HEK293 (cell line): ENCODE data around the gene C3orf52.

Experiments
- CTCF ChIA-PET: fragments of 350-600 bp; formaldehyde crosslinking; extraction: SDS; loops from one replicate; lab custom pipeline; 2021; ENCODE audit warnings: antibody characterized with exemption; lab: Yijun Ruan, JAX
- POLR2A ChIA-PET: fragments of 300-600 bp; formaldehyde crosslinking; extraction: SDS; loops from one replicate; lab custom pipeline; 2020; ENCODE audit warnings: antibody characterized with exemption, inconsistent platforms; lab: Yijun Ruan, JAX
- H3K27ac ChIP-seq: fragments of 200-500 bp; sonication (Bioruptor generic); 2 replicates; pipeline ENCODE4 v1.5.1; 2014; ENCODE audit warnings: low read depth, low read length, control low read depth, inconsistent platforms; ENCODE audit errors: extremely low read depth
- H3K36me3 ChIP-seq, 2 experiments: fragments of 200-500 bp in 1 of 2; sonication (Bioruptor generic) in 1 of 2; 1 replicate in 1 of 2; 2 replicates in 1 of 2; pipeline ENCODE4 v1.5.1; 2014 to 2017; ENCODE audit warnings: inconsistent platforms in 2 of 2, low read length in 2 of 2; ENCODE audit not compliant: control insufficient read depth in 2 of 2, insufficient read depth in 1 of 2
- H3K4me1 ChIP-seq: fragments of 200-500 bp; sonication (Bioruptor generic); 2 replicates; pipeline ENCODE4 v1.5.1; 2014; ENCODE audit warnings: mild to moderate bottlenecking, low read length, inconsistent platforms; ENCODE audit not compliant: control insufficient read depth, insufficient read depth
- H3K4me3 ChIP-seq: 2 replicates; pipeline ENCODE4 v1.5.1; 2011; ENCODE audit warnings: low read depth, mild to moderate bottlenecking, control low read depth, low read length, moderate library complexity
- H3K9me3 ChIP-seq: fragments of 200-500 bp; sonication (Bioruptor generic); 2 replicates; pipeline ENCODE4 v1.5.1; 2014; ENCODE audit warnings: low read depth, low read length, inconsistent platforms; ENCODE audit not compliant: control insufficient read depth, insufficient read depth
- BCL6B ChIP-seq: fragments of 450-650 bp; formaldehyde crosslinking; IDR thresholded peaks from 2 replicates; pipeline ENCODE4 v1.5.1; 2017; ENCODE audit warnings: missing biosample characterization, missing genetic modification characterization
- GLIS2 ChIP-seq: fragments of 450-650 bp; formaldehyde crosslinking; IDR thresholded peaks from 2 replicates; pipeline ENCODE4 v1.5.1; 2016; ENCODE audit warnings: missing biosample characterization, missing genetic modification characterization
- IKZF3 ChIP-seq: fragments of 450-650 bp; IDR thresholded peaks from 2 replicates; pipeline ENCODE4 v1.5.0; 2018; ENCODE audit warnings: missing biosample characterization, mild to moderate bottlenecking, missing genetic modification characterization, moderate library complexity
- PRDM10 ChIP-seq: fragments of 450-650 bp; formaldehyde crosslinking; IDR thresholded peaks from 2 replicates; pipeline ENCODE4 v1.5.1; 2016; ENCODE audit warnings: missing biosample characterization, missing genetic modification characterization
- RBAK ChIP-seq: fragments of 450-650 bp; formaldehyde crosslinking; IDR thresholded peaks from 2 replicates; pipeline ENCODE4 v1.5.1; 2016; ENCODE audit warnings: missing biosample characterization, missing genetic modification characterization
- ZBTB10 ChIP-seq: fragments of 450-650 bp; formaldehyde crosslinking; IDR thresholded peaks from 2 replicates; pipeline ENCODE4 v1.5.1; 2016; ENCODE audit warnings: missing biosample characterization, missing genetic modification characterization
- ZBTB20 ChIP-seq: fragments of 450-650 bp; formaldehyde crosslinking; IDR thresholded peaks from 2 replicates; pipeline ENCODE4 v1.5.1; 2016; ENCODE audit warnings: missing biosample characterization, missing genetic modification characterization
- ZFP41 ChIP-seq: fragments of 450-650 bp; formaldehyde crosslinking; IDR thresholded peaks from 2 replicates; pipeline ENCODE4 v1.5.1; 2016; ENCODE audit warnings: missing biosample characterization, missing genetic modification characterization, borderline replicate concordance
- ZNF121 ChIP-seq: fragments of 450-650 bp; formaldehyde crosslinking; IDR thresholded peaks from 2 replicates; pipeline ENCODE4 v1.5.1; 2016; ENCODE audit warnings: missing biosample characterization, missing genetic modification characterization
- ZNF16 ChIP-seq: fragments of 450-650 bp; formaldehyde crosslinking; IDR thresholded peaks from 2 replicates; pipeline ENCODE4 v1.5.1; 2016; ENCODE audit warnings: low read depth, missing biosample characterization, missing genetic modification characterization
- ZNF19 ChIP-seq: fragments of 450-650 bp; formaldehyde crosslinking; IDR thresholded peaks from 2 replicates; pipeline ENCODE4; 2016; ENCODE audit warnings: missing biosample characterization, missing genetic modification characterization, low read depth
- ZNF26 ChIP-seq: fragments of 450-650 bp; formaldehyde crosslinking; IDR thresholded peaks from 2 replicates; pipeline ENCODE4 v1.5.1; 2016; ENCODE audit warnings: missing biosample characterization, missing genetic modification characterization
- ZNF391 ChIP-seq: fragments of 450-650 bp; formaldehyde crosslinking; IDR thresholded peaks from 2 replicates; pipeline ENCODE4 v1.5.1; 2016; ENCODE audit warnings: low read depth, missing biosample characterization, missing genetic modification characterization, borderline replicate concordance
- ZNF488 ChIP-seq: fragments of 450-650 bp; formaldehyde crosslinking; IDR thresholded peaks from 2 replicates; pipeline ENCODE4 v1.5.1; 2016; ENCODE audit warnings: missing biosample characterization, missing genetic modification characterization
- ZNF518A ChIP-seq: fragments of 450-650 bp; formaldehyde crosslinking; conservative IDR thresholded peaks from 2 replicates; pipeline ENCODE4 v1.5.1; 2016; ENCODE audit warnings: low read depth, missing biosample characterization, missing genetic modification characterization
- ZNF580 ChIP-seq: fragments of 450-650 bp; formaldehyde crosslinking; IDR thresholded peaks from 2 replicates; pipeline ENCODE4 v1.5.1; 2016; ENCODE audit warnings: missing biosample characterization, missing genetic modification characterization
- ZNF837 ChIP-seq: fragments of 450-650 bp; formaldehyde crosslinking; IDR thresholded peaks from 2 replicates; pipeline ENCODE4 v1.5.1; 2016; ENCODE audit warnings: missing biosample characterization, missing genetic modification characterization

The C3orf52 gene

GRCh38 chr3:112119962-112120836 is 34.0 kb downstream of the C3orf52 start (continued):
- TF ChIP-seq ZNF518A (tag by site-specific recombination) (no peak), IKZF3 (tag by site-specific recombination) (no peak), RBAK (no peak), ZNF16 (no peak), ZBTB10 (tag by site-specific recombination) (no peak), ZNF580 (tag by site-specific recombination) (no peak), ZNF26 (tag by site-specific recombination) (no peak), ZNF837 (tag by site-specific recombination) (no peak), ZBTB20 (tag by site-specific recombination) (no peak), ZNF121 (tag by site-specific recombination) (no peak)

GRCh38 chr3:112121577-112122547 is 35.7 kb downstream of the C3orf52 start:
- Histone ChIP-seq H3K4me1 (0 out of 2 replicates have a peak, but pooled peaks cover 6% of the 10 kb centered on the region), H3K27ac (no peak overlapping the region), H3K9me3 (no peaks in the 10 kb centered on the region), H3K4me3 (no peak overlapping the region), H3K36me3 (peaks cover 0 to 35% of the 10 kb centered on the region in 2 experiments; a peak in 1 of 3 replicates)
- ChIA-PET CTCF (interaction anchor here (1.4 kb wide), 1 partner anchor 11 kb away, joined by 5 read pairs; no protein-coding TSS in a partner anchor), POLR2A (no interaction called here)
- TF ChIP-seq ZFP41 (tag by site-specific recombination) (no peak), ZNF391 (tag by site-specific recombination) (no peak), BCL6B (tag by site-specific recombination) (no peak), GLIS2 (tag by site-specific recombination) (no peak), PRDM10 (tag by site-specific recombination) (no peak), ZNF488 (tag by site-specific recombination) (no peak), ZNF19 (tag by site-specific recombination) (no peak)
